Activated T-helper 1 cell treated with anti-CD3 and anti-CD28 coated beads, Interleukin-12 subunit alpha, Interleukin-12 subunit beta, Interleukin-2, Interleukin-4 antibody, amounts not matched to agents 30 ng/mL and 10 ng/mL and 1 ng/mL, durations not matched to agents 14 hours and 24 hours and 36 hours (primary cell): Measurements from ENCODE around the gene ZNF445. TPM values are rescaled to one million over a fixed set of nuclear protein-coding genes. Genes with fewer than 3 reads are reported as not detected.
A peak's percentile ranks its signal among the peaks of the same experiment; 100 is the strongest.
"Not testable (repeated sequence)": the region's sequence is repeated elsewhere in the genome, so short reads cannot be mapped to it uniquely, and the experiment has no call there.

Experiments used
- DNase-seq: peaks from one replicate; pipeline ENCODE4 v3.0.0; 2021; ENCODE audit warnings: low spot score
- H3K27ac Mint-ChIP-seq: one replicate; pipeline ENCODE4 v1.8.0; 2021; ENCODE audit warnings: mild to moderate bottlenecking, mixed read lengths
- H3K27me3 Mint-ChIP-seq: one replicate; pipeline ENCODE4 v1.8.0; 2022; ENCODE audit warnings: mild to moderate bottlenecking, moderate library complexity, mixed read lengths; ENCODE audit not compliant: insufficient read depth
- H3K36me3 Mint-ChIP-seq: one replicate; pipeline ENCODE4 v1.8.0; 2021; ENCODE audit warnings: low read depth, mixed read lengths
- H3K4me1 Mint-ChIP-seq: one replicate; pipeline ENCODE4 v1.8.0; 2021; ENCODE audit warnings: low read depth, mixed read lengths
- H3K4me3 Mint-ChIP-seq: one replicate; pipeline ENCODE4 v1.8.0; 2021; ENCODE audit warnings: mild to moderate bottlenecking, moderate library complexity, mixed read lengths
- H3K9me3 Mint-ChIP-seq: one replicate; pipeline ENCODE4 v1.8.0; 2021; ENCODE audit warnings: mixed read lengths
- intact Hi-C: fragments of 100-400 bp; cut with micrococcal nuclease; formaldehyde crosslinking; loops from one replicate; pipeline ENCODE4 v1.15.1; 2024
- total RNA-seq: library from RNA; stranded (reverse); gene quantifications from 2 replicates; pipeline ENCODE4 v1.2.3, GENCODE V29; 2022

ZNF445 gene
- total RNA-seq, 1 donor from 2014 or later, result 18.7 TPM

GRCh38 chr3:44469914-44470313 lies 7.6 kb downstream of the ZNF445 start:
- intact Hi-C loops, result no loop called here
- H3K4me3 Mint-ChIP-seq, result no peak overlapping the region
- H3K27ac Mint-ChIP-seq, result no peak overlapping the region
- DNase-seq, result no peak
- H3K4me1 Mint-ChIP-seq, result peaks cover 30% of the 10 kb centered on the region
- H3K27me3 Mint-ChIP-seq, result no peaks in the 10 kb centered on the region
- no peaks in the 10 kb centered on the region for H3K9me3 Mint-ChIP-seq
- H3K36me3 Mint-ChIP-seq, result peaks cover 33% of the 10 kb centered on the region

DNA sequence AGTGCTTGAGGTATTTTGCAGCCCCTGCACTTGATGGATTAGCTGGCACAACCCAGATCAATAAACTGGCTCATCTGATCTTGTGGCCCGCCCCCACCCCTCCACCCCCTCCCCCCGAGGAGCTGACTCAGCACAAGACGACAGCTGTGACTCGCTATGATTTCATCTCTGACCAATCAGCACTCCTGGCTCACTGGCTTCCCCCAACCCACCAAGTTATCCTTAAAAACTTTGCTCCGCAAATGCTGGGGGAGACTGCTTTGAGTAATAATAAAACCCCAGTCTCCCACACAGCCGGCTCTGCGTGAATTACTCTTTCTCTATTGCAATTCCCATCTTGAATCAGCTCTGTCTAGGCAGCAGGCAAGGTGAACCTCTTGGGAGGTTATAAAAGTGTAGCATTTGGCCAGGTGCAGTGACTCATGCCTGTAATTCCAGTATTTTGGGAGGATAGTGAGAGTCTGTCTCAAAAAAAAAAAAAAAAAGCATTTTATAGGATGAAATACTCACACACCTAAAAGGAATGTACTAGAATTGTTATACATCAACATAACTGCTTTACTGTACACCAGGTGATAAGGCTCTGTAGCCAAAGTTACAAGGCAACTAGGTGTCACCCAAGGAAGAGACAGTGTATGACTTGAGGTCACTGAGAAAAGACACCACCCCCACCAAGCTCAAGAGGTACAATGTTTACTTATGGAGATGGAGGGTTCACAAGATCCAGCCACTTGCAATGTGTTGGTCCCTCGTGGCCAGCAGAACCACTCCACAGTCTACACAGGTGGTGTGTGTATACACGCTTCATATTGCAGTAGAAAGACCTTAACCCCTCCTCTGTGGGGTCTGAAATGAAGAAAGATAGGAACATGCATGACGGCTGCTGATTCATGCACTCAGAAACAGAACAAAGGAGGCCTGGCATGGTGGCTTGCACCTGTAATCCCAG lies 8.6 kb downstream of the ZNF445 start:
- H3K27ac Mint-ChIP-seq, result peak overlapping the region; percentile 50
- H3K27me3 Mint-ChIP-seq, result no peaks in the 10 kb centered on the region
- intact Hi-C loops, result loop anchor here (1.0 kb wide), 1 partner anchor 8 kb away; the partner anchor contains the start of gene ZNF445
- H3K9me3 Mint-ChIP-seq, result no peaks in the 10 kb centered on the region
- H3K36me3 Mint-ChIP-seq, result peaks cover 36% of the 10 kb centered on the region
- peaks cover 30% of the 10 kb centered on the region for H3K4me1 Mint-ChIP-seq
- H3K4me3 Mint-ChIP-seq, result no peak overlapping the region
- no peak for DNase-seq

- H3K9me3 Mint-ChIP-seq, H3K27ac Mint-ChIP-seq, H3K27me3 Mint-ChIP-seq, DNase-seq, H3K4me3 Mint-ChIP-seq: not testable (repeated sequence)
- Mint-ChIP-seq H3K36me3 (peaks cover 43% of the 10 kb centered on the region), H3K4me1 (peaks cover 30% of the 10 kb centered on the region)
- intact Hi-C loops, result loop anchor here (1.0 kb wide), 1 partner anchor 9 kb away; the partner anchor contains the start of gene ZNF445
These were observed 9.4 kb downstream of the ZNF445 start for GRCh38 chr3:44468099-44468537.

- peaks cover 47% of the 10 kb centered on the region for H3K36me3 Mint-ChIP-seq
- no peak overlapping the region for H3K4me3 Mint-ChIP-seq
- intact Hi-C loops, result no loop called here
- H3K27me3 Mint-ChIP-seq, result no peaks in the 10 kb centered on the region
- H3K27ac Mint-ChIP-seq, result no peak overlapping the region
- DNase-seq, result no peak
- peaks cover 30% of the 10 kb centered on the region for H3K4me1 Mint-ChIP-seq
- H3K9me3 Mint-ChIP-seq, result peaks cover 7% of the 10 kb centered on the region
These were observed 10.2 kb downstream of the ZNF445 start for GRCh38 chr3:44467241-44467640.

- H3K27me3 Mint-ChIP-seq, intact Hi-C loops, DNase-seq, H3K27ac Mint-ChIP-seq, H3K4me3 Mint-ChIP-seq: not testable (repeated sequence)
- H3K4me1 Mint-ChIP-seq, result peaks cover 14% of the 10 kb centered on the region
- H3K9me3 Mint-ChIP-seq, result peaks cover 29% of the 10 kb centered on the region
- H3K36me3 Mint-ChIP-seq, result peaks cover 58% of the 10 kb centered on the region
These were observed 12.6 kb downstream of the ZNF445 start for GRCh38 chr3:44464920-44465319.

DNA sequence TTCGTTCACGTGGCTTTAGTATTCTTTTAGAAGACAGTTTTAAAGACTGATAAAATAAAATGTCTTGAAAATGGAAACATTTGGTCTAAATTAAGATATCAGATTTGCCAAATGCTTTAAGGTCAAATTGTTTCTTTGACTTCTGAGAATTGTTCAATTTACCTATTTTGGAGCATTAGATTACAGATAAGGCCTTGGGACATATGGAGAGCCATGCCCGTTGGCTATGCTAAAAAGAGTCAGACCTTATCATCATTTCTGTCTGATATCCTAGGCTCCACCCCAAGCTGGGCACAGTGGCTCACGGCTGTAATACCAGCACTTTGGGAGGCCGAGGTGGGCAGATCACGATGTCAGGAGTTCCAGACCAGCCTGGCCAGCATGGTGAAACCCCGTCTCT lies 13.0 kb downstream of the ZNF445 start:
- intact Hi-C loops, result no loop called here
- peaks cover 14% of the 10 kb centered on the region for H3K4me1 Mint-ChIP-seq
- H3K4me3 Mint-ChIP-seq, result no peak overlapping the region
- H3K9me3 Mint-ChIP-seq, result peaks cover 32% of the 10 kb centered on the region
- H3K36me3 Mint-ChIP-seq, result peaks cover 60% of the 10 kb centered on the region
- H3K27me3 Mint-ChIP-seq, result no peaks in the 10 kb centered on the region
- no peak overlapping the region for H3K27ac Mint-ChIP-seq
- no peak for DNase-seq

DNA sequence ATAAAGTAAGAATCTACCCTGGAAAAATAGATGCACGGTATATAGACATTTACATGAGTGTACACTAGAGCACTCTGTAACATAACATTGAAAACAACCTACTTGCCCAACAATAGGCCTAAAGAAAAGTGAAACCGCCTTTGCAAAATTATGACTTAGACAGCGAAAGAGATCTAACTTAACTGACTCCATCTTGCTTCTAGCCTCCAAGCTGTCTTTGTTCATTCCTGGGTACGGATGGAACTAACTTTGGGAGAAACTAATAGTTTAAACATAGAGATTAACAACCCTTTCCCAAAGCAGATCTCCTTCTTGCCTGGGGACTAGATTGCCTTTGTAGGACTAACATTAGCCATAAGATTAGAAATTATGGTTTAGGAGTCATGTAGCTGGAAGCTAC lies 17.4 kb downstream of the ZNF445 start:
- Mint-ChIP-seq H3K36me3 (peaks cover 68% of the 10 kb centered on the region), H3K9me3 (peaks cover 35% of the 10 kb centered on the region)
- H3K4me3 Mint-ChIP-seq, H3K27ac Mint-ChIP-seq, intact Hi-C loops, H3K27me3 Mint-ChIP-seq, DNase-seq, H3K4me1 Mint-ChIP-seq: not testable (repeated sequence)

DNA sequence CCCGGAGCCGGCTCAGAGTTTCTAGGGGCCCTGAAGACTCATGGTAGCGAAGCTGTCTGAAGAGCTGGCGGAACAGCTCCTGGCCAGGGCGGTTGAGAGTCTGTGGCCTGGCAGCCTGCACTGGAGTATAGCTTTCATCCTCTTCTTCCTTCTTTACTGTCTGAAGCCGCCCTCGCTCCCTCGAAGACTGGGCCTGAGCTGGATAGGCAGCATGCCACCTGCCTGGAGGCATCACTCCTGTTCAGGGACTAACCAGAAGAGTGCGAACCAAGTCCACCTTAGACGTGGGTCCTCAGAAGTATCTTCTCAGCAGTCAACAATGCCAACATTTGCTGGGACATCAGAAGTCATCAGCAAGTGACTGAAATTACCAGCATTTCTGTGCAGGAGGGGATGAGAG lies 22.2 kb downstream of the ZNF445 start:
- intact Hi-C loops, result no loop called here
- DNase-seq, result no peak
- peaks cover 26% of the 10 kb centered on the region for H3K9me3 Mint-ChIP-seq
- no peaks in the 10 kb centered on the region for H3K27me3 Mint-ChIP-seq
- no peak overlapping the region for H3K4me3 Mint-ChIP-seq
- peaks cover 65% of the 10 kb centered on the region for H3K36me3 Mint-ChIP-seq
- H3K27ac Mint-ChIP-seq, result no peak overlapping the region
- H3K4me1 Mint-ChIP-seq, result no peaks in the 10 kb centered on the region

GRCh38 chr3:44454258-44454657 lies 23.2 kb downstream of the ZNF445 start:
- Mint-ChIP-seq H3K36me3 (peaks cover 65% of the 10 kb centered on the region), H3K27me3 (no peaks in the 10 kb centered on the region), H3K9me3 (peaks cover 24% of the 10 kb centered on the region), H3K4me1 (no peaks in the 10 kb centered on the region), H3K4me3 (no peak overlapping the region), H3K27ac (no peak overlapping the region)
- intact Hi-C loops, result no loop called here
- no peak for DNase-seq

DNA sequence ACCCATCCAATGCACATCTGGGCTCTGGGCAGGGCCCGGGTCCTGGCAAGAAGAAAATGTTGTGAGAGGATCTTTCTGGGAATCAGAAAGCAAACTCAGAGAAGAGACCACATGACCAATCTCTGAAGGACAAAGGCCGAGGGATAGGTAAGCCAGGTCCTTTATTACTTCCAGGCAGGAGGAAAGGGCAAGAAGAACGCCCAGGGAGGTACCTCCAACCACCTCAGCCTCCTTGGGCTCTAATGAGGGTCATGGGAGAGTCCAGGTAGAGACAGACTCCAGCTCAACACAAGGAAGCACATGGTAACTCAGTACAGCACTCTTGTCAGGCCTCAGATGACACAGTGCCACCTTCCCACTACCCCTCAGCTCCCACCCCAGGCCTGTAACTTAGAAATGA lies 26.0 kb downstream of the ZNF445 start:
- DNase-seq, result no peak
- Mint-ChIP-seq H3K27me3 (no peaks in the 10 kb centered on the region), H3K4me3 (no peak overlapping the region), H3K27ac (no peak overlapping the region), H3K36me3 (peaks cover 82% of the 10 kb centered on the region), H3K9me3 (peaks cover 52% of the 10 kb centered on the region), H3K4me1 (no peaks in the 10 kb centered on the region)
- intact Hi-C loops, result no loop called here

DNA sequence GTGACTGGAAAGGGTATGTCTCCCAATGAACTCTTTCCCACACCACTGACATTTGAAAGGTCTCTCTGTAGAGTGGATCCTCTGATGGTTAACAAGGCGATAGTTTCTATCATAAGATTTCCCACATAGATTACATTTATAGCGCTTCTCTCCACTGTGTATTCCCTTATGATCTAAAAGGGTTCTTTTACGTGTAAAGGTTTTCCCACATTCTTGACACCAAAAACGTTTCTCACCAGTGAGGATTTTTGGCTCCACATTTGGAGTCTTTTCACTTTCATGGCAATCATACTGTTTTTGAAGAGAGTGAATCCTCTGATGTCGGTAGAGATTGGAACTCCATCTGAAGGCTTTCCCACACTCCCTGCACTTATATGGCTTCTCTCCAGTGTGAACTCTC lies 30.5 kb downstream of the ZNF445 start:
- no peaks in the 10 kb centered on the region for H3K27me3 Mint-ChIP-seq
- DNase-seq, result no peak
- peaks cover 23% of the 10 kb centered on the region for H3K4me1 Mint-ChIP-seq
- intact Hi-C loops, result no loop called here
- peaks cover 56% of the 10 kb centered on the region for H3K9me3 Mint-ChIP-seq
- H3K4me3 Mint-ChIP-seq, result no peak overlapping the region
- no peak overlapping the region for H3K27ac Mint-ChIP-seq
- H3K36me3 Mint-ChIP-seq, result peaks cover 79% of the 10 kb centered on the region

DNA sequence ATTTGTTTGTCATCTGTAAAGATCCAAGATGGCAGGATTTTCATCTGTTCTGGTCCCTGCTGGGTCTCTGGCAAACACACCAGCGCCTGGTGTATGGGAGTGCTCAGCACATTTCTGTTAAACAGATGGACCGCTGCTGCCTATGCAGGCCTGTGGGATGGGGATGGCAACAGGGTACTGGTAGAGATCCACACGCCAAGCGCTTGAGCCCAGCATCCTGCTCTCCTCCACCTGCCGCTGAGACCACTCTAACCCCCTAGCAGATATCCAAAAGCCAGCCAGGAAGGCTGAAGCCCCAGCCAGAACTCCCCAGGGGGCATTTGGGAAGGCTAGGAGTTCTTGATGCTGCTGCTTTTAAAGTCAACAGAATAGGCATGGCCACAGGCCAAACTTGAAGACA lies 31.7 kb downstream of the ZNF445 start:
- H3K4me3 Mint-ChIP-seq, result no peak overlapping the region
- peaks cover 74% of the 10 kb centered on the region for H3K36me3 Mint-ChIP-seq
- no peaks in the 10 kb centered on the region for H3K27me3 Mint-ChIP-seq
- DNase-seq, result no peak
- peaks cover 34% of the 10 kb centered on the region for H3K4me1 Mint-ChIP-seq
- intact Hi-C loops, result no loop called here
- H3K27ac Mint-ChIP-seq, result no peak overlapping the region
- peaks cover 44% of the 10 kb centered on the region for H3K9me3 Mint-ChIP-seq

GRCh38 chr3:44444896-44445691 lies 32.4 kb downstream of the ZNF445 start:
- peaks cover 41% of the 10 kb centered on the region for H3K4me1 Mint-ChIP-seq
- peaks cover 70% of the 10 kb centered on the region for H3K36me3 Mint-ChIP-seq
- peaks cover 37% of the 10 kb centered on the region for H3K9me3 Mint-ChIP-seq
- no peak overlapping the region for H3K4me3 Mint-ChIP-seq
- H3K27me3 Mint-ChIP-seq, result no peaks in the 10 kb centered on the region
- H3K27ac Mint-ChIP-seq, result no peak overlapping the region
- no peak for DNase-seq
- intact Hi-C loops, result loop anchor here (5.0 kb wide), 1 partner anchor 1053 kb away; no protein-coding TSS in a partner anchor
